ENCODE data around the gene TTC36.
"Not testable (repeated sequence)": the region's sequence is repeated elsewhere in the genome, so short reads cannot be mapped to it uniquely, and the experiment has no call there.

The TTC36 gene

GRCh38 chr11:118532852-118533768 is 5.8 kb downstream of the TTC36 start:
- no peak for DNase-seq (ENCODE audit: low read depth)

- DNase-seq (ENCODE audit: low read depth), result no peak
These were observed 6.8 kb downstream of the TTC36 start for GRCh38 chr11:118533769-118534729.

GRCh38 chr11:118535261-118535660 is 8.0 kb downstream of the TTC36 start:
- no peak for DNase-seq (ENCODE audit: low read depth)

- DNase-seq (ENCODE audit: low read depth), result no peak
These were observed 9.5 kb downstream of the TTC36 start for GRCh38 chr11:118536726-118537125.

- no peak for DNase-seq (ENCODE audit: low read depth)
These were observed 10.2 kb downstream of the TTC36 start for GRCh38 chr11:118537409-118537980.

GRCh38 chr11:118544010-118544646 is 16.9 kb downstream of the TTC36 start:
- DNase-seq (ENCODE audit: low read depth), result no peak

- no peak for DNase-seq (ENCODE audit: low read depth)
These were observed 17.4 kb downstream of the TTC36 start for GRCh38 chr11:118544647-118545010.

GRCh38 chr11:118545533-118545932 is 18.3 kb downstream of the TTC36 start:
- no peak for DNase-seq (ENCODE audit: low read depth)

GRCh38 chr11:118547132-118547531 is 19.9 kb downstream of the TTC36 start:
- no peak for DNase-seq (ENCODE audit: low read depth)

GRCh38 chr11:118552341-118552740 is 25.1 kb downstream of the TTC36 start:
- DNase-seq (ENCODE audit: low read depth), result no peak

GRCh38 chr11:118560806-118561205 is 33.5 kb downstream of the TTC36 start:
- no peak for DNase-seq (ENCODE audit: low read depth)

- no peak for DNase-seq (ENCODE audit: low read depth)
These were observed 37.8 kb downstream of the TTC36 start for GRCh38 chr11:118565051-118565450.

GRCh38 chr11:118569670-118570069 is 42.4 kb downstream of the TTC36 start:
- no peak for DNase-seq (ENCODE audit: low read depth)

- DNase-seq (ENCODE audit: low read depth), result no peak
These were observed 43.5 kb downstream of the TTC36 start for GRCh38 chr11:118570787-118571186.

- not testable (repeated sequence) for DNase-seq (ENCODE audit: low read depth)
These were observed 44.4 kb downstream of the TTC36 start for GRCh38 chr11:118571701-118572060.

- peak; percentile 78 for DNase-seq (ENCODE audit: low read depth)
These were observed 45.0 kb downstream of the TTC36 start, which contains the start of gene ARCN1 for GRCh38 chr11:118572061-118572980. Gene ARCN1 (plus strand): TSS chr11:118572409. CDS start chr11:118572548, 139 bp downstream.

- DNase-seq (ENCODE audit: low read depth), result peak; percentile 50
These were observed 45.8 kb downstream of the TTC36 start for GRCh38 chr11:118572981-118573550.

- no peak for DNase-seq (ENCODE audit: low read depth)
These were observed 47.4 kb downstream of the TTC36 start for GRCh38 chr11:118574636-118575035.

GRCh38 chr11:118577995-118578394 is 50.7 kb downstream of the TTC36 start:
- DNase-seq (ENCODE audit: low read depth), result not testable (repeated sequence)
